MG63 (cell line): ENCODE results near the gene STAT4. TPM values are rescaled to one million over a fixed set of nuclear protein-coding genes. Genes with fewer than 3 reads are reported as not detected.

Source experiments
- DNase-seq: peaks from one replicate; pipeline ENCODE4 v3.0.0-alpha.2; 2020
- H3K27me3 ChIP-seq: fragments of 250-450 bp; sonication (Bioruptor Pico); 2 replicates; pipeline ENCODE4 v1.5.1; 2020; ENCODE audit warnings: mild to moderate bottlenecking, moderate library complexity
- H3K36me3 ChIP-seq: fragments of 250-450 bp; sonication (Bioruptor Pico); 2 replicates; pipeline ENCODE4 v1.5.1; 2020; ENCODE audit warnings: mild to moderate bottlenecking, moderate library complexity
- H3K4me3 ChIP-seq: fragments of 250-450 bp; sonication (Bioruptor Pico); 2 replicates; pipeline ENCODE4 v1.5.1; 2020; ENCODE audit warnings: mild to moderate bottlenecking, moderate library complexity
- H3K9me3 ChIP-seq: fragments of 250-450 bp; sonication (Bioruptor Pico); 2 replicates; pipeline ENCODE4 v1.5.1; 2020; ENCODE audit warnings: mild to moderate bottlenecking, moderate library complexity
- total RNA-seq: library from RNA; depleted of rRNA; stranded (reverse); fragments of >200 nt; shearing (Covaris generic); gene quantifications from 2 replicates; pipeline ENCODE4 v1.2.3, GENCODE V29; 2014; ENCODE audit warnings: low replicate concordance; rRNA removed

Gene STAT4
- total RNA-seq, 1 experiment from 2014 or later: 1.1 TPM

GRCh38 chr2:190988910-190989309 lies 161.9 kb downstream of the STAT4 start:
- Histone ChIP-seq H3K9me3 (no peaks in the 10 kb centered on the region), H3K4me3 (no peak overlapping the region), H3K36me3 (peaks cover 84% of the 10 kb centered on the region), H3K27me3 (no peaks in the 10 kb centered on the region)
- no peak for DNase-seq

GRCh38 chr2:190987938-190988337 lies 162.9 kb downstream of the STAT4 start:
- H3K27me3 ChIP-seq: no peaks in the 10 kb centered on the region
- H3K4me3 ChIP-seq: no peak overlapping the region
- H3K9me3 ChIP-seq: no peaks in the 10 kb centered on the region
- DNase-seq: no peak
- H3K36me3 ChIP-seq: peaks cover 86% of the 10 kb centered on the region

GRCh38 chr2:190987116-190987515 lies 163.7 kb downstream of the STAT4 start:
- Histone ChIP-seq H3K9me3 (no peaks in the 10 kb centered on the region), H3K27me3 (no peaks in the 10 kb centered on the region), H3K4me3 (no peak overlapping the region), H3K36me3 (peaks cover 92% of the 10 kb centered on the region)
- DNase-seq: no peak

- Histone ChIP-seq H3K9me3 (no peaks in the 10 kb centered on the region), H3K27me3 (no peaks in the 10 kb centered on the region), H3K36me3 (peaks cover 95% of the 10 kb centered on the region), H3K4me3 (no peak overlapping the region)
- peak; percentile 23 for DNase-seq
Measured at GRCh38 chr2:190986221-190986953, 164.4 kb downstream of the STAT4 start.

GRCh38 chr2:190984595-190984994 lies 166.2 kb downstream of the STAT4 start:
- peak; percentile 73 for DNase-seq
- H3K27me3 ChIP-seq: no peaks in the 10 kb centered on the region
- H3K9me3 ChIP-seq: no peaks in the 10 kb centered on the region
- no peak overlapping the region for H3K4me3 ChIP-seq
- peaks cover 95% of the 10 kb centered on the region for H3K36me3 ChIP-seq

- H3K27me3 ChIP-seq: no peaks in the 10 kb centered on the region
- H3K9me3 ChIP-seq: no peaks in the 10 kb centered on the region
- DNase-seq: no peak
- peaks cover 98% of the 10 kb centered on the region for H3K36me3 ChIP-seq
- H3K4me3 ChIP-seq: no peak overlapping the region
Measured at GRCh38 chr2:190982262-190983034, 168.3 kb downstream of the STAT4 start.

GRCh38 chr2:190981733-190982132 lies 169.1 kb downstream of the STAT4 start:
- Histone ChIP-seq H3K4me3 (no peak overlapping the region), H3K9me3 (no peaks in the 10 kb centered on the region), H3K36me3 (peaks cover 98% of the 10 kb centered on the region), H3K27me3 (no peaks in the 10 kb centered on the region)
- no peak for DNase-seq

- Histone ChIP-seq H3K4me3 (no peak overlapping the region), H3K9me3 (no peaks in the 10 kb centered on the region), H3K36me3 (peaks cover 98% of the 10 kb centered on the region), H3K27me3 (no peaks in the 10 kb centered on the region)
- DNase-seq: no peak
Measured at GRCh38 chr2:190981333-190981732, 169.5 kb downstream of the STAT4 start.

- no peak overlapping the region for H3K4me3 ChIP-seq
- no peak for DNase-seq
- no peaks in the 10 kb centered on the region for H3K27me3 ChIP-seq
- H3K36me3 ChIP-seq: peaks cover 98% of the 10 kb centered on the region
- H3K9me3 ChIP-seq: no peaks in the 10 kb centered on the region
Measured at GRCh38 chr2:190980630-190981209, 170.1 kb downstream of the STAT4 start.

GRCh38 chr2:190979906-190980629 lies 170.7 kb downstream of the STAT4 start:
- Histone ChIP-seq H3K27me3 (no peaks in the 10 kb centered on the region), H3K4me3 (no peak overlapping the region), H3K9me3 (no peaks in the 10 kb centered on the region), H3K36me3 (peaks cover 98% of the 10 kb centered on the region)
- no peak for DNase-seq

Other genes with a start within 250 kb of the STAT4 start
- gene STAT1, start 136.8 kb downstream of the STAT4 start, total RNA-seq: 143 and 165 TPM in 2 replicates
- 95.6 and 123 TPM in 2 replicates for gene MYO1B, start 94.4 kb upstream of the STAT4 start, total RNA-seq